ENCODE data around the gene NFIB. TPM values are rescaled to one million over a fixed set of nuclear protein-coding genes. Genes with fewer than 3 reads are reported as not detected.

The NFIB gene
- total RNA-seq, 1 experiment from 2014 or later: 35.1 TPM

- no peaks in the 10 kb centered on the region for H3F3A ChIP-seq (ENCODE audit: insufficient read depth, low read depth)
- H4K20me1 ChIP-seq (ENCODE audit: insufficient read depth): no peaks in the 10 kb centered on the region
- BruUV-seq (replicated peaks): no TSS peak
- no peak overlapping the region for H2AFZ ChIP-seq
- H3K27ac ChIP-seq: no peak overlapping the region
- CTCF ChIA-PET: no interaction called here
- no peaks in the 10 kb centered on the region for H3K79me2 ChIP-seq (ENCODE audit: low read depth)
- intact Hi-C loops (cut with micrococcal nuclease; ENCODE audit: unreplicated experiment): no loop called here
- no peak for TF ChIP-seq EZH2 (IDR thresholded peaks at IDR 0.05; ENCODE audit: low read depth)
- TF ChIP-seq, protein P1, sequence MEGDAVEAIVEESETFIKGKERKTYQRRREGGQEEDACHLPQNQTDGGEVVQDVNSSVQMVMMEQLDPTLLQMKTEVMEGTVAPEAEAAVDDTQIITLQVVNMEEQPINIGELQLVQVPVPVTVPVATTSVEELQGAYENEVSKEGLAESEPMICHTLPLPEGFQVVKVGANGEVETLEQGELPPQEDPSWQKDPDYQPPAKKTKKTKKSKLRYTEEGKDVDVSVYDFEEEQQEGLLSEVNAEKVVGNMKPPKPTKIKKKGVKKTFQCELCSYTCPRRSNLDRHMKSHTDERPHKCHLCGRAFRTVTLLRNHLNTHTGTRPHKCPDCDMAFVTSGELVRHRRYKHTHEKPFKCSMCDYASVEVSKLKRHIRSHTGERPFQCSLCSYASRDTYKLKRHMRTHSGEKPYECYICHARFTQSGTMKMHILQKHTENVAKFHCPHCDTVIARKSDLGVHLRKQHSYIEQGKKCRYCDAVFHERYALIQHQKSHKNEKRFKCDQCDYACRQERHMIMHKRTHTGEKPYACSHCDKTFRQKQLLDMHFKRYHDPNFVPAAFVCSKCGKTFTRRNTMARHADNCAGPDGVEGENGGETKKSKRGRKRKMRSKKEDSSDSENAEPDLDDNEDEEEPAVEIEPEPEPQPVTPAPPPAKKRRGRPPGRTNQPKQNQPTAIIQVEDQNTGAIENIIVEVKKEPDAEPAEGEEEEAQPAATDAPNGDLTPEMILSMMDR (conservative IDR thresholded peaks at IDR 0.05): no peak
- POLR2A ChIA-PET (ENCODE audit: unreplicated experiment): no interaction called here
- H3K9me3 ChIP-seq (ENCODE audit: insufficient read depth, low read depth): no peaks in the 10 kb centered on the region
- H3K36me3 ChIP-seq (ENCODE audit: low read depth): no peaks in the 10 kb centered on the region
- H3K27me3 ChIP-seq (ENCODE audit: insufficient read depth, low read depth): no peaks in the 10 kb centered on the region
- DNase-seq: peak; percentile 1 to 82
- no peak overlapping the region for H3K4me3 ChIP-seq
- no peaks in the 10 kb centered on the region for H3K9me2 ChIP-seq (ENCODE audit: insufficient read depth)
- no peak overlapping the region for H3K4me2 ChIP-seq
- H3K4me1 ChIP-seq (replicated peaks; ENCODE audit: insufficient read depth): no peaks in the 10 kb centered on the region
Measured at GRCh38 chr9:14062586-14063221, 251.2 kb downstream of the NFIB start.

GRCh38 chr9:14061936-14062585 lies 251.9 kb downstream of the NFIB start:
- H3K36me3 ChIP-seq (ENCODE audit: low read depth): no peaks in the 10 kb centered on the region
- no peaks in the 10 kb centered on the region for H4K20me1 ChIP-seq (ENCODE audit: insufficient read depth)
- no TSS peak for BruUV-seq (replicated peaks)
- ChIA-PET POLR2A (ENCODE audit: unreplicated experiment) (no interaction called here), CTCF (no interaction called here)
- no peaks in the 10 kb centered on the region for H3K9me3 ChIP-seq (ENCODE audit: insufficient read depth, low read depth)
- H3K27me3 ChIP-seq (ENCODE audit: insufficient read depth, low read depth): no peaks in the 10 kb centered on the region
- no peak for DNase-seq
- H3F3A ChIP-seq (ENCODE audit: insufficient read depth, low read depth): no peaks in the 10 kb centered on the region
- H3K9me2 ChIP-seq (ENCODE audit: insufficient read depth): no peaks in the 10 kb centered on the region
- intact Hi-C loops (cut with micrococcal nuclease; ENCODE audit: unreplicated experiment): no loop called here
- no peak overlapping the region for H3K4me3 ChIP-seq
- no peak overlapping the region for H2AFZ ChIP-seq
- TF ChIP-seq, protein P1 (conservative IDR thresholded peaks at IDR 0.05): no peak
- TF ChIP-seq EZH2 (IDR thresholded peaks at IDR 0.05; ENCODE audit: low read depth): no peak
- H3K4me2 ChIP-seq: no peak overlapping the region
- H3K79me2 ChIP-seq (ENCODE audit: low read depth): no peaks in the 10 kb centered on the region
- H3K27ac ChIP-seq: no peak overlapping the region
- H3K4me1 ChIP-seq (replicated peaks; ENCODE audit: insufficient read depth): no peaks in the 10 kb centered on the region

- Histone ChIP-seq H3K9me3 (ENCODE audit: insufficient read depth, low read depth) (no peaks in the 10 kb centered on the region), H3K4me2 (no peak overlapping the region), H4K20me1 (ENCODE audit: insufficient read depth) (no peaks in the 10 kb centered on the region), H3K27me3 (ENCODE audit: insufficient read depth, low read depth) (no peaks in the 10 kb centered on the region), H2AFZ (no peak overlapping the region), H3K27ac (no peak overlapping the region), H3F3A (ENCODE audit: insufficient read depth, low read depth) (no peaks in the 10 kb centered on the region), H3K79me2 (ENCODE audit: low read depth) (no peaks in the 10 kb centered on the region), H3K4me1 (replicated peaks; ENCODE audit: insufficient read depth) (no peaks in the 10 kb centered on the region), H3K9me2 (ENCODE audit: insufficient read depth) (no peaks in the 10 kb centered on the region), H3K4me3 (no peak overlapping the region), H3K36me3 (ENCODE audit: low read depth) (no peaks in the 10 kb centered on the region)
- TF ChIP-seq, protein P1 (conservative IDR thresholded peaks at IDR 0.05): no peak
- TF ChIP-seq EZH2 (IDR thresholded peaks at IDR 0.05; ENCODE audit: low read depth): no peak
- DNase-seq: no peak
- BruUV-seq (replicated peaks): no TSS peak
- CTCF ChIA-PET: no interaction called here
- POLR2A ChIA-PET (ENCODE audit: unreplicated experiment): no interaction called here
- intact Hi-C loops (cut with micrococcal nuclease; ENCODE audit: unreplicated experiment): no loop called here
Measured at GRCh38 chr9:14058325-14058688, 255.6 kb downstream of the NFIB start.

Data from PC-9 (cell line).